ENCODE measurements around the gene SKAP2. TPM values are rescaled to one million over a fixed set of nuclear protein-coding genes. Genes with fewer than 3 reads are reported as not detected.

The SKAP2 gene
- total RNA-seq, 4 donors from 2014 or later, result 19.3 to 25.2 (median 21.4) TPM

- Histone ChIP-seq H3K4me3 (no peak overlapping the region), H3K9me3 (no peaks in the 10 kb centered on the region), H3K27me3 (peaks cover 0 to 3% (median 0%) of the 10 kb centered on the region in 4 donors), H3K36me3 (no peaks in the 10 kb centered on the region), H3K27ac (no peak overlapping the region), H3K4me1 (peaks cover 0 to 19% (median 0%) of the 10 kb centered on the region in 3 donors)
- 72 to 76% methylated on average over 2 of the region's 2 CpGs for WGBS, 2 donors
- intact Hi-C loops (cut with DNase I), result no loop called here
- TF ChIP-seq POLR2A (IDR thresholded peaks at IDR 0.05) (no peak), CTCF (IDR thresholded peaks at IDR 0.05) (no peak)
- DNase-seq, result no peak
Observed at GRCh38 chr7:26691406-26691805, 173.0 kb downstream of the SKAP2 start.

- H3K4me3 ChIP-seq, result no peak overlapping the region
- DNase-seq, result no peak
- H3K27ac ChIP-seq, result no peak overlapping the region
- no peaks in the 10 kb centered on the region for H3K36me3 ChIP-seq
- intact Hi-C loops (cut with DNase I), result no loop called here
- 72 to 80% methylated on average over 2 of the region's 2 CpGs for WGBS, 2 donors
- TF ChIP-seq CTCF (IDR thresholded peaks at IDR 0.05) (no peak), POLR2A (IDR thresholded peaks at IDR 0.05) (no peak)
- peaks cover 0 to 3% (median 0%) of the 10 kb centered on the region in 4 donors for H3K27me3 ChIP-seq
- no peaks in the 10 kb centered on the region for H3K9me3 ChIP-seq
- H3K4me1 ChIP-seq, result peaks cover 0 to 19% (median 0%) of the 10 kb centered on the region in 3 donors
Observed at GRCh38 chr7:26690135-26690805, 174.1 kb downstream of the SKAP2 start.

- peaks cover 0 to 3% (median 0%) of the 10 kb centered on the region in 4 donors for H3K27me3 ChIP-seq
- no peaks in the 10 kb centered on the region for H3K9me3 ChIP-seq
- no peak overlapping the region for H3K4me3 ChIP-seq
- intact Hi-C loops (cut with DNase I), result no loop called here
- TF ChIP-seq CTCF (IDR thresholded peaks at IDR 0.05) (no peak), POLR2A (IDR thresholded peaks at IDR 0.05) (no peak)
- no peaks in the 10 kb centered on the region for H3K36me3 ChIP-seq
- no peak overlapping the region for H3K27ac ChIP-seq
- WGBS, 2 donors, result 60 to 71% methylated on average over 4 of the region's 4 CpGs
- no peak for DNase-seq
- peaks cover 0 to 19% (median 0%) of the 10 kb centered on the region in 3 donors for H3K4me1 ChIP-seq
Observed at GRCh38 chr7:26688936-26689506, 175.4 kb downstream of the SKAP2 start.

GRCh38 chr7:26688388-26688787, 176.0 kb downstream of the SKAP2 start:
- peaks cover 0 to 19% (median 0%) of the 10 kb centered on the region in 3 donors for H3K4me1 ChIP-seq
- no peaks in the 10 kb centered on the region for H3K36me3 ChIP-seq
- no peak overlapping the region for H3K27ac ChIP-seq
- H3K9me3 ChIP-seq, result no peaks in the 10 kb centered on the region
- DNase-seq, result no peak
- TF ChIP-seq CTCF (IDR thresholded peaks at IDR 0.05), result no peak
- TF ChIP-seq POLR2A (IDR thresholded peaks at IDR 0.05), result no peak
- H3K27me3 ChIP-seq, result peaks cover 0 to 3% (median 0%) of the 10 kb centered on the region in 4 donors
- H3K4me3 ChIP-seq, result no peak overlapping the region
- intact Hi-C loops (cut with DNase I), result no loop called here

- no peak for TF ChIP-seq POLR2A (IDR thresholded peaks at IDR 0.05)
- no peak for TF ChIP-seq CTCF (IDR thresholded peaks at IDR 0.05)
- Histone ChIP-seq H3K4me3 (no peak overlapping the region), H3K36me3 (no peaks in the 10 kb centered on the region), H3K9me3 (no peaks in the 10 kb centered on the region), H3K27me3 (peaks cover 0 to 9% (median 0%) of the 10 kb centered on the region in 4 donors), H3K27ac (no peak overlapping the region), H3K4me1 (peaks cover 0 to 19% (median 0%) of the 10 kb centered on the region in 3 donors)
- 74 to 75% methylated on average over 4 of the region's 4 CpGs for WGBS, 2 donors
- no peak for DNase-seq
- intact Hi-C loops (cut with DNase I), result no loop called here
Observed at GRCh38 chr7:26687032-26687431, 177.4 kb downstream of the SKAP2 start.
